HG03439 (cell line): ENCODE measurements around the gene MAN1A1.
A peak's percentile ranks its signal among the peaks of the same experiment; 100 is the strongest.

Source experiments
- ATAC-seq: cut with Tn5 transposase; IDR thresholded peaks from one replicate; pipeline ENCODE4 v1.9.1; 2021; ENCODE audit warnings: mild to moderate bottlenecking, moderate library complexity; ENCODE audit not compliant: unreplicated experiment

MAN1A1 gene

GRCh38 chr6:119326291-119327005 lies 23.1 kb downstream of the MAN1A1 start:
- ATAC-seq, result no peak

GRCh38 chr6:119325559-119326265 lies 23.8 kb downstream of the MAN1A1 start:
- no peak for ATAC-seq

GRCh38 chr6:119324718-119325117 lies 24.8 kb downstream of the MAN1A1 start:
- no peak for ATAC-seq

GRCh38 chr6:119323931-119324330 lies 25.6 kb downstream of the MAN1A1 start:
- no peak for ATAC-seq

- ATAC-seq, result no peak
Observed at GRCh38 chr6:119323478-119323877, 26.1 kb downstream of the MAN1A1 start.

GRCh38 chr6:119322715-119323350 lies 26.7 kb downstream of the MAN1A1 start:
- no peak for ATAC-seq

GRCh38 chr6:119322034-119322433 lies 27.5 kb downstream of the MAN1A1 start:
- ATAC-seq, result no peak

- ATAC-seq, result no peak
Observed at GRCh38 chr6:119319694-119320093, 29.9 kb downstream of the MAN1A1 start.

- ATAC-seq, result no peak
Observed at GRCh38 chr6:119318730-119319129, 30.8 kb downstream of the MAN1A1 start.

- ATAC-seq, result no peak
Observed at GRCh38 chr6:119318176-119318575, 31.4 kb downstream of the MAN1A1 start.

GRCh38 chr6:119317007-119317406 lies 32.6 kb downstream of the MAN1A1 start:
- no peak for ATAC-seq

- ATAC-seq, result peak; percentile 61
Observed at GRCh38 chr6:119314885-119315272, 34.7 kb downstream of the MAN1A1 start.

GRCh38 chr6:119313937-119314884 lies 35.4 kb downstream of the MAN1A1 start:
- peak; percentile 75 for ATAC-seq

GRCh38 chr6:119312875-119313338 lies 36.7 kb downstream of the MAN1A1 start:
- peak; percentile 36 for ATAC-seq

- no peak for ATAC-seq
Observed at GRCh38 chr6:119312441-119312840, 37.1 kb downstream of the MAN1A1 start.

- ATAC-seq, result no peak
Observed at GRCh38 chr6:119311514-119312142, 37.9 kb downstream of the MAN1A1 start.

GRCh38 chr6:119310486-119311036 lies 39.0 kb downstream of the MAN1A1 start:
- no peak for ATAC-seq

GRCh38 chr6:119308991-119309657 lies 40.4 kb downstream of the MAN1A1 start:
- no peak for ATAC-seq

- no peak for ATAC-seq
Observed at GRCh38 chr6:119308048-119308570, 41.5 kb downstream of the MAN1A1 start.
